ENCODE data around the gene RNF41.

GRCh38 chr12:56216461-56216860 lies 5.3 kb downstream of the RNF41 start:
- TF ChIP-seq CTCF (IDR thresholded peaks at IDR 0.05) (no peak), POLR2A (IDR thresholded peaks at IDR 0.05) (no peak)

Measured in vagina (tissue), 2 donors.